ENCODE data around the gene NUDCD3. TPM values are rescaled to one million over a fixed set of nuclear protein-coding genes. Genes with fewer than 3 reads are reported as not detected.

The NUDCD3 gene
- total and polyA plus RNA-seq, 2 experiments from 2014 or later: 35.7 to 42.7 TPM

- no peaks in the 10 kb centered on the region for H3K9me3 Mint-ChIP-seq
- no peak overlapping the region for H2AFZ ChIP-seq
- H4K20me1 ChIP-seq (replicated peaks; ENCODE audit: insufficient read depth): peaks cover 27% of the 10 kb centered on the region
- H3K36me3 Mint-ChIP-seq (ENCODE audit: low read depth): peaks cover 8% of the 10 kb centered on the region; the same call in 1 of the 3 replicates
- no peak for TF ChIP-seq POLR2AphosphoS5 (IDR thresholded peaks at IDR 0.05; ENCODE audit: low read depth)
- no peak overlapping the region for H3K27ac Mint-ChIP-seq
- no peak overlapping the region for H3K4me2 ChIP-seq
- H3K4me3 ChIP-seq: no peak overlapping the region
- no peaks in the 10 kb centered on the region for H3K36me3 ChIP-seq (ENCODE audit: insufficient read depth)
- ATAC-seq: no peak
- H3K27me3 ChIP-seq (ENCODE audit: insufficient read depth): no peaks in the 10 kb centered on the region
- H3K9me2 ChIP-seq (ENCODE audit: insufficient read depth): no peaks in the 10 kb centered on the region
- peaks cover 9% of the 10 kb centered on the region for H3K4me1 Mint-ChIP-seq
- H3K79me2 ChIP-seq (replicated peaks; ENCODE audit: insufficient read depth): peaks cover 49% of the 10 kb centered on the region
- H3K4me3 Mint-ChIP-seq: no peak overlapping the region
- no peak overlapping the region for H3K27ac ChIP-seq (ENCODE audit: low read depth)
- H3F3A ChIP-seq (replicated peaks; ENCODE audit: low read depth): no peaks in the 10 kb centered on the region
- peaks cover 2% of the 10 kb centered on the region for H3K27me3 Mint-ChIP-seq (ENCODE audit: insufficient read depth, low read depth, poor library complexity)
- H3K4me1 ChIP-seq (ENCODE audit: insufficient read depth): peaks cover 10% of the 10 kb centered on the region; the same call in 1 of the 2 replicates
- no peak for DNase-seq (ENCODE audit: low spot score)
Observed at GRCh38 chr7:44451123-44451522, 39.3 kb downstream of the NUDCD3 start.

GRCh38 chr7:44449584-44449928 is 40.9 kb downstream of the NUDCD3 start:
- no peaks in the 10 kb centered on the region for H3K9me2 ChIP-seq (ENCODE audit: insufficient read depth)
- H3K27ac ChIP-seq (ENCODE audit: low read depth): no peak overlapping the region
- H3K79me2 ChIP-seq (replicated peaks; ENCODE audit: insufficient read depth): peaks cover 63% of the 10 kb centered on the region
- no peak for ATAC-seq
- H4K20me1 ChIP-seq (replicated peaks; ENCODE audit: insufficient read depth): peaks cover 28% of the 10 kb centered on the region
- no peak overlapping the region for H2AFZ ChIP-seq
- H3K4me2 ChIP-seq: no peak overlapping the region
- no peaks in the 10 kb centered on the region for H3F3A ChIP-seq (replicated peaks; ENCODE audit: low read depth)
- H3K4me1 ChIP-seq (ENCODE audit: insufficient read depth): peaks cover 13% of the 10 kb centered on the region; the same call in 1 of the 2 replicates
- Mint-ChIP-seq H3K4me3 (no peak overlapping the region), H3K27ac (no peak overlapping the region), H3K4me1 (peaks cover 11% of the 10 kb centered on the region), H3K36me3 (ENCODE audit: low read depth) (peaks cover 16% of the 10 kb centered on the region), H3K9me3 (no peaks in the 10 kb centered on the region), H3K27me3 (ENCODE audit: insufficient read depth, low read depth, poor library complexity) (peaks cover 2% of the 10 kb centered on the region)
- no peak for DNase-seq (ENCODE audit: low spot score)
- TF ChIP-seq ZNF331 (CRISPR knock-in tag; IDR thresholded peaks at IDR 0.05; ENCODE audit: low read depth): no peak
- H3K27me3 ChIP-seq (ENCODE audit: insufficient read depth): no peaks in the 10 kb centered on the region
- H3K36me3 ChIP-seq (ENCODE audit: insufficient read depth): no peaks in the 10 kb centered on the region
- no peak overlapping the region for H3K4me3 ChIP-seq

- Histone ChIP-seq H3K4me1 (ENCODE audit: insufficient read depth) (peaks cover 13% of the 10 kb centered on the region; the same call in 1 of the 2 replicates), H3K27me3 (ENCODE audit: insufficient read depth) (no peaks in the 10 kb centered on the region), H2AFZ (no peak overlapping the region), H3F3A (replicated peaks; ENCODE audit: low read depth) (no peaks in the 10 kb centered on the region), H3K36me3 (ENCODE audit: insufficient read depth) (no peaks in the 10 kb centered on the region), H3K27ac (ENCODE audit: low read depth) (no peak overlapping the region), H3K9me2 (ENCODE audit: insufficient read depth) (no peaks in the 10 kb centered on the region), H3K4me3 (no peak overlapping the region), H3K79me2 (replicated peaks; ENCODE audit: insufficient read depth) (peaks cover 68% of the 10 kb centered on the region), H3K4me2 (no peak overlapping the region), H4K20me1 (replicated peaks; ENCODE audit: insufficient read depth) (peaks cover 28% of the 10 kb centered on the region)
- H3K36me3 Mint-ChIP-seq (ENCODE audit: low read depth): peaks cover 16% of the 10 kb centered on the region
- no peak overlapping the region for H3K4me3 Mint-ChIP-seq
- DNase-seq (ENCODE audit: low spot score) (no peak), ATAC-seq (no peak)
- no peaks in the 10 kb centered on the region for H3K9me3 Mint-ChIP-seq
- H3K27ac Mint-ChIP-seq: no peak overlapping the region
- H3K4me1 Mint-ChIP-seq: peaks cover 11% of the 10 kb centered on the region
- TF ChIP-seq JUNB (IDR thresholded peaks at IDR 0.05; ENCODE audit: unreplicated experiment) (no peak), STAT1 (IDR thresholded peaks at IDR 0.05; ENCODE audit: unreplicated experiment) (no peak), CREB1 (CRISPR knock-in tag; IDR thresholded peaks at IDR 0.05; ENCODE audit: low read depth) (no peak), ZNF114 (CRISPR knock-in tag; IDR thresholded peaks at IDR 0.05) (no peak)
- peaks cover 2% of the 10 kb centered on the region for H3K27me3 Mint-ChIP-seq (ENCODE audit: insufficient read depth, low read depth, poor library complexity)
Observed at GRCh38 chr7:44448922-44449583, 41.4 kb downstream of the NUDCD3 start.
